Middle frontal gyrus (tissue), 1 donor: ENCODE data around the gene DTNB.
"Not testable (repeated sequence)": the region's sequence is repeated elsewhere in the genome, so short reads cannot be mapped to it uniquely, and the experiment has no call there.

Experiments
- DNase-seq: peaks from one replicate; pipeline ENCODE4 v3.0.0-alpha.2; 2015; ENCODE audit warnings: low spot score; ENCODE audit errors: extremely low spot score

DTNB gene

DNA sequence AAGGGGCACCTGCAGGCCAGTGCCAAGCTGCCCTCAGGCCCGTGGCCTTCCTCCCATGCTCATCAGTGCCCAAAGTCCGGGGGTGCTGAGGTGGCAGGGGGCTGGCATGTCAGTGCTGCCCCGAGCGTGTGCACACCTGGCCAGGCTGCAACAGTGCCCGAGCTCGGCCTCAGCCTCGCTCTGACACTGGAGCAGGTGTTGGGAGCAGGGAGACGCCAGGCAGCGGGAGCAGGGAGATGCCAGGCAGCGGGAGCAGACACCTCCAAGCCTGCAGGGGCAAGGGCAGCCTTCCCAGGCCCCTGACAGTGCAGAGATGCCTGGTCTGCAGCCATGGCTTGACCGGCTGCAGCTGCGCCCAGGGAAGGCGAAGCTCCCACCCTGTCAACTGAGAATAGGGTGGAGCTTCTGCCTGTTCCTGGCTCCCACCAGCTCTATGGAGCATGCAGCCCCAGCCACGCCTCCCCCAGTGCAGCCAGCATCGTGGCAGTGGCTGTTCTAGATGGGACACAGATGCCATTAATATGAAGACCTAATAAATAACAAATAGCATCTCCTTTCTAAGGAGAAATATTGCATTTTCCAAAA, 82.4 kb downstream of the DTNB start:
- no peak for DNase-seq

DNA sequence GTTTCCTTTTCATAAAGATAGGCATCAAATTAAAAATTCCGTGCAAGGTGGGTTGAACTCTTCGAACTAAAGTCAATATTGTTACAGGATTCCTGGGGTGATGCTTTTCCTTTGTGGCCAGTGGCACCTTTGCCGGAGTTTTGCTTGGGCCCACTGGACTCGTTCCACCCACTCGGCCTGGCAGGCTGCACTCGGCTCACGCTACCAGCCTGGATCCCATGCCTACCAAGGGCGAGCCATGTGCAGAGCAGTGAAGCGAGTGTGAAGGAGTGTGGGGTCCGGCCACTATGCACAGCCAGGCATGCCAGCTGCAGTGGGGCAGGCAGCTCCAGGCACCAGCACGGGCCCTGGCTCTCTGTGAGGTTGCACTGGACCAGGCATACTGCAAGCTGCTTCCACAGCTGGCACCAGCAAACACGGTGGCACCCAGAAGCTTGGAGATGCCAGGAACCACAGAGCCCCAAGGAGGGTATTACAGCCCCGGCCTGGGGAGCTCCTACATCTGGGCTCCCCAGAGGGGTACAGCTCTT, 83.6 kb downstream of the DTNB start:
- DNase-seq, result no peak

DNA sequence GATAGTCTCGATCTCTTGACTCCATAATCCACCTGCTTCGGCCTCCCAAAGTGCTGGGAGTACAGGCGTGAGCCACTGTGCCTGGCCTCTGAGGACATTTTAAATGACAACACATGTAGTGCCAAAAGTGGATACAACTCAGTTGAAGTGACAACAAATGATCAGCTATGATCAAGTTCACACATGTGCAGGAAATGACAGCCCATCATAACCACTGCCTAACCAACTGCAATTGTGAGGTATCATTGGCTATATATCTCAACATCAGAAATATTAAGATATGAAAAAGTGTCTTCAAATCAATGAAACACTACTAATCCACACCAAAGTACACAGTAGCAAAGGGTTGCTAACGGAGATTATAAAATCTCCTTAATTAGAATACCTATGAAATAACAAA, 84.8 kb downstream of the DTNB start:
- DNase-seq, result no peak

DNA sequence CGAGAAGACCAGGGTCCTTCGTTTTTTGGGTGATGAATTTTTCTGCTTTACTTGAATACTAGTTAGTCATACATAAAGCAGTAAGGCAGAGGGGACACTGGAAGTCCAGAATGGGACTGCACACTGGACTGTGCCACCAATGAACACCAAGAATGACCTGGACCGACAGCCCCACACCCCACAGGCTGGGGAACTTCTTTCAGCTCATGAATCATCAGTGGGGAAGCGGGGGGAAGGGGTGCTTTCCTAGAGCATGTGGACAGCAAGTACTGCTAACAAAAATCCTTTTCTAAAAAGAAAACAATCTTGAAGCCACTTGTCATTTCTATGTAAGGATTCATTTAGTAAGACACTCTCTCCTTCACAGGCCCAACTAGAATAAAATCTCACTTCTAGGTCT, 86.0 kb downstream of the DTNB start:
- no peak for DNase-seq

DNA sequence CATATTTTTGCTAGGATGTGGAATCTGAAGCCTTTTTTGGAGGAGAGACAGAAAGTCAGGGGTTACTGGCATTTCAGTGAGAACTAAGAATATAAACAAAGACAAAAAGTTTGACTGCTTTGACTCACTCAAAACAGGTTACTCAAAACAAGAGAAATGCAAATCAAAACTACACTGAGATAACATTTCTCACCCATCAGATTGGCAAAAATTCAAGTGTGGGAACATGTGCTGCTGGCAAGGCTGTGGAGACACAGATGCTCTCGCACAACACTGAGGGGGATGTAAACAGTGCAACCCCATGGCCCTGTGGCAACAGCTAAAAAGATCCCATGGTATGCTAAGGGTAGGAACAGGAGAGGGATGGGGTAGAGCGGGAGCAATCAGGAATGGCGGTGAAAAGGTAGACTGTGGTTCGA, 86.6 kb downstream of the DTNB start:
- DNase-seq, result peak; percentile 50

DNA sequence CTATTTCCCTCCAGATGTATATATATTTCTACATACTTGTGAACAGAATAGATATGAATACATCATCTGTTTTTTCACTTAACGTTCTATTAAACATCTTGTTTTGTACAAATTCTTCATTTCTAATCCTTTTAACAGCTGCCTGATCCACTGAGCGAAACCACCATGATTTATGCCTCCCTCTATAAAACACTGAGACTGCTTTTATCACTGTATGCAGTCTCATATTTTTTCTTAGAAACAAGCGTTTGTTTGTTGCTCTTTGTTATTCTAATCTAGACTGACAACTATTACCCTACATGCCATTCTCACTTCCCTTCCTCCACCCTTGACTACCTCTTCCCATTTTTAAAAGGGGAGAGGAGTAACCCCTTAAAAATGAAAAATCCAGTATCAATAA, 88.2 kb downstream of the DTNB start:
- no peak for DNase-seq

DNA sequence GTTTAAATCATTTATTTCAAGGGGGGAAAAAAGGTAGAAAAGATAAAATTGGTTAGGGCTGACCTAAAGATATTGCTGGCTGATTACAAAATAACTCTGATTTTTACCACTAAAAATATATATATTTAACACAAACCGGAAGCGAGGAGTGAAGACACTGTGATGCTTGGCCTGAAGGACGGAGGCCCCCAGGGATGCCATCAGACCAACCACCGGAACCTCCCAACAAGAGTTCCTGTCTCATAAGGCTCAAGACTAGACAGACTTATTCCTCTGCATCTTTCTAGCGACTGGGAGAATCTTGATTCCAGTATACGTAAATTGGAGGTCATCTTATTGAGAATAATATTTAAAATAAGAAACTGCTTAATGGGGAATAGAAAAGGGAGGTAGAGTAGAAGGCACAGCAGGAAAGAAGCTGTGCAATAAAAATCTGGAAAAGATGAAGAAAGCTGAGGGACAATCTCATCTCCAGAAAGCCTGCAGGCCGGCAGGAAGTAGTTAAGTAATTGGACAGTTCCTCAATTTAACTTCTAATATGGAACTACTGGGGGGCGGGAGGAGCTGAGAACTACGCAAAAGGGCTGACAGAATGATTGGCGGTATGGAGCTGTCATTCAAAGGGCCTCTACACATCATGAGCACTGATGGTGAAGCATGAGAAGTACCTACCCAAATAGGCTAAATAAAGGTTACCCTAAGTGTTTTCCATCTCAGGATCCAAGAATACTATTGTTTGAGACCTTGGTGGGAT, 91.1 kb downstream of the DTNB start:
- DNase-seq, result no peak

DNA sequence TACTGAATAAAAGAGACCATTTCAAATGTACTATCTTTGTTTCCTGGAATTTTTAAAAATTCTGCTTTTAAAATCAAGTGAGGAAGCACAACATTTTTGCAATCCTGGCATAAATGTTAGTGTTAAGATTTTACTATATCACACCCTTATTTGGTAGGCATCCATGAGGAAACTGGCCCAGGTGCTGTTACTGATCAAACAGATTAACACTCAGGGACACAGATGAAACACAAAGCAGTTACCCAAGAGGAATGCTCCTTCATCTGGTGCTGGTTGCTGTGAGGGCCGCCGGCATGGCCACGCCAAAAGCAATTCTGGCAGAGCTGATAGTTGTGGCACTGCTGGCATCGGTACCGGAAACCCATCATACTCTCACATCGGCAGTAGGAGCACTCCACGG, 96.8 kb downstream of the DTNB start:
- DNase-seq, result no peak

DNA sequence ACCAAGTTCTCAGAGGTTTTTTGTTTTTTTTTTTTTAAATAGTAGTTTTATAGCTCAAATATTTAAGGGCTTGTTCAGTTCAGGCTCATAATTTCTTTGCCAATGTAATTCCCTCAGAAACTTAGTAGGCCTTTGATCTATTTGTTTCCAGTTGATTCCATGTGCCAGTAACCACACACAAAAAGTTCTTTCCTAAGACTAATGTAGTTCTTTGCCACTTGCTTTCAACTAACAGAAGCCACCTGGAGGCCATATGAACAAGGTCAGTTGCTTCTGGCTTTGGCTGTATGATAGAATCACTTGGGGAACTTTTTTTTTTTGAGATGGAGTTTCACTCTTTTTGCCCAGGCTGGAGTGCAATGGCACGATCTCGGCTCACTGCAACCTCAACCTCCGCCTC, 100.7 kb downstream of the DTNB start:
- no peak for DNase-seq

DNA sequence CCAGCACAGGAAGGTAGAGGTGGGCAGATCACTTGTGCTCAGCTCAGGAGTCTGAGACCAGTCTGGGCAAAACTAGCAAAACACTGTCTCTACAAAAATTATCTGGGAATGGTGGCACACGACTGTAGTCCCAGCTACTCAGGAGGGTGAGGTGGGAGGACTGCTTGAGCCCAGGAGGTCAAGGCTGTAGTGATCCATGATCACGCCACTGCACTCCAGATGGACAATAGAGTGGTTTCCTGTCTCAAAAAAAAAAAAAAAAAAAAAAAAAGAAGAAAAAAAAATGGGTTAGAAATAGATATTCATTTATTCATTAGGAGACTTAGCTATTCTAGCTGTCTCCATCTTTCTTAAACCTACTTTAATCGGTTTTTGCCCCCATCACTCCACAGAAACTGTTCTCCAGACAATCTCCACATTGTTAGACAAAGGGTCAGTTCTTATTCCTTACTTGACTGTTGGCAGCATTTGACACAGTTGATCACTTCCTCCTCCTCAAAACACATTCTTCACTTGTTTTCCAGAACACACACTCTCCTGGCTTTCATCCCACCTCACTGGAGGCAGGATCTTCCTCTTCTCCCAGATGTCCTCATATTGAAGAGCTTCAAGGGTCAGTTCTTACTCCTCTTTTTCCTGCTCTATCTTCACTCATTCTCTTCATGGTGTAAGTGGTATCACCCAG, 103.1 kb downstream of the DTNB start:
- DNase-seq, result no peak

DNA sequence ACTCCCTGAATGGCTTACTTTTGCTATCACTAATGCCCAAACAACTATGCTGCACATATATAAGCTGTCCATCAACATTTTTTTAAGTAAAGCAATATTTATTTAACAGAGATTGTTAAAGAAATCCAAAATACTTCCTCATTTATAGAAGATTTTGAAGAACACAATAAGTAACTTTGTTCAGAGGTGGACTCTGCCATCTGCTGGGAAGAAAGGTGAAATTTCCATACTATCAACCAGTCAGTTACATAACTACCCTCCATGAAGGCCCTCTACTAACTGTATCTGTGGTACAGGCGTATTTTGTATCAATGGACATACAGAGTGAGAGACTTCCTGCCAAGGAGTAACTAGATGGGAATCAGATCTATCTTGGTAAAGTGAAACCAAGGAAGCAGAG, 106.0 kb downstream of the DTNB start:
- peak; percentile 18 for DNase-seq

DNA sequence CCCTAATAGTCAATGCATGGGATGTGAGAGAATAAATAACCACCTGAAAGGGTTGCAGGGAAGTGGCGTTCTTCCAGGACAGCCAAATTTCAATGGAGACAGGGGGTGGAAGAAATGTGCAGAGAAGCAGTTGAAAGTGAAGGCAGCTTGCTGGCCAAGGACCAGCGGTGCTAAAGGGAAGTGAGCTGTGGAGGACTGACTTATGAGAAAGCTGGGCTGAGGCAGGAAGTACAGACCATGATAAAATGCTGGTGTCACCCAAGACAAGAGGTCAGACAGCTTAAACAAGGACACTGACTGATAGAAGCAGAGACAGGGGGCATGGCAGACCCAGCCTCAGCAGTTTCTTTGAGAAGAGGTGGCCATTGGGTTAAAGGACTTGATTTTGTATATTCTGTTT, 106.7 kb downstream of the DTNB start:
- no peak for DNase-seq

DNA sequence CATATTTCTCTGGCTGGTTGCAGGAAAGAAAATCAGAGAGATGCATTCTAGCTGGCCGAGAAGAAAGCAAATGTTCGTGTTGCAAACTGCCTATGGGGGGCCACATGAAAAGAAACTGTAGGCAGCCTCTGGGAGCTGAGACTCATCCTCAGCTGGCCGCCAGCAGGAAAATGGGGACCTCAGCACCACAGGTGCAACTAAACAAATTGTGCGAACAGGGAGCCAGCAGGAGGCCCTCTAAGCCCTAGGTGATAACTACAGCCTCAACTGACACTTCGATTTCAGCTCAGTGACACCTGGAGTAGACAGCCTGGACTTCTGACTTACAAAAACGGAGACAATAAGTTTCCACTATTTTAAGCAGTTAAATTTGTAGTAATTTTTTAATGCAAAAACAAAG, 107.3 kb downstream of the DTNB start:
- DNase-seq, result no peak

DNA sequence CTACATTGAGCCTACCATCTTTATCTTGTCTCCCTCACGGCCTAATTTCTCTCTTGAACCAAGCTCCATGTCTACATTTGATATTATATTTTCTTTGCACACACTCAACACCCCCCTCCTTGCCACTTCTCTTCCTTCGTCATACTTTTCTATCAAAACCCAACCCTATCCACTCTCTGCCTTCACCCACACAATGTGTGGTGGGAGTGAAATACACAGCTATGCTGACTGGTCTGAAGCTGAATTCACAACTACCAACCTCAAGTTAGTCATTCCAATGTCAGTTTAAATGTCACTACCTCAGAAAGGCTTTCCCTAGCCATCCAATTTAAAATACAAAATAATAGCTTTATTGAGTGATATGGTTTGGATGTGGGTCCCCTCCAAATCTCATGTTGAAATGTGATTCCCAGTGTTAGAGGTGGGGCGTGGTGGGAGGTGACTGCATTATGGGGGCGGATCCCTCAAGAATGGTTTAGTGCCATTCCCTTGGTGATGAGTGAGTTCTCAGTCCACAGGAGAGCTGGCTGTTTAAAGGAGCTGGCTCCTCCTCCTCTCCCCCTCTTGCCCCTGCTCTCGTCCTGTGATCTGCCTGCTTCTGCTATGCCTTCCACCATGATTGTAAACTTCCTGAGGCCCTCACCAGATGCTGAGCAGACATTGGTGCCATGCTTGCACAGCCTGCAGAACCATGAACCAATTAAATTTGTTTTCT, 112.1 kb downstream of the DTNB start:
- no peak for DNase-seq

DNA sequence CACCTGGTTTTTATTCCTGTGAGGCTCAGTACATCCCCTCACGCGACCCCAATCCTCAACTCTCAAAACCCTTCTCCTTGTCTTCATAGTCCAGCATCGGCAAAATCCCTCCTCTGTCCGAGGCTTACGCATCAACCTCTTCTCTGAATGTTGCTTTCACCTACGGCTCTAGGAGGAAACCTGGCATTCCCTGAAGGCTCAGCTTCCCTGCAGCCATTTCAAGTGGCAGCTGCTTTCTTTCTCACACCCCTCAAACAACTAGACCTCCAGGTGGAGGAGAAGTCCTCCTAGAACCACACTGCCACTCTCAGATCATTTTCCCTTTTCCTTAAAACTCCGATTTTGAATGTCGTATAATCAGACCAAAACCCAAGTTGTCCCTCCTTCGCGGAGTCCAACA, 114.2 kb downstream of the DTNB start:
- DNase-seq, result no peak

DNA sequence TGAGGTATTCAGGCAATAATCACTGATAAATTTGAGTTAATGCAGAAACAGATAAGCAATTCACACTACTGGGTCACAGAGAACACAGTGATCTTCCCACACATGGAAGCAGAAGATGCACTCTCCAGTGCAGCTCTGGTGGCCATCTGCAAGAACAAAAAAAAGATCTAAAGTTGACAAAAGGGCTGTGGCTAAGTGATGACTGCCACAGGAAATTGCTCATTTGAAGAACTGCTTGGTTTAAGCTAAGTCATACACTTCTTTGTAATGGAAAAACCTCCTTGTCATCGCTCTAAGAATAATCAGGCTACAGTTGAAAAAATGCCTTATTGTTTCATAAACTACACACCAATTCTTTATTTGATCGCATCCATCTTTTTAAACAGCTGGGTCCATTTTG, 115.1 kb downstream of the DTNB start:
- DNase-seq, result no peak

DNA sequence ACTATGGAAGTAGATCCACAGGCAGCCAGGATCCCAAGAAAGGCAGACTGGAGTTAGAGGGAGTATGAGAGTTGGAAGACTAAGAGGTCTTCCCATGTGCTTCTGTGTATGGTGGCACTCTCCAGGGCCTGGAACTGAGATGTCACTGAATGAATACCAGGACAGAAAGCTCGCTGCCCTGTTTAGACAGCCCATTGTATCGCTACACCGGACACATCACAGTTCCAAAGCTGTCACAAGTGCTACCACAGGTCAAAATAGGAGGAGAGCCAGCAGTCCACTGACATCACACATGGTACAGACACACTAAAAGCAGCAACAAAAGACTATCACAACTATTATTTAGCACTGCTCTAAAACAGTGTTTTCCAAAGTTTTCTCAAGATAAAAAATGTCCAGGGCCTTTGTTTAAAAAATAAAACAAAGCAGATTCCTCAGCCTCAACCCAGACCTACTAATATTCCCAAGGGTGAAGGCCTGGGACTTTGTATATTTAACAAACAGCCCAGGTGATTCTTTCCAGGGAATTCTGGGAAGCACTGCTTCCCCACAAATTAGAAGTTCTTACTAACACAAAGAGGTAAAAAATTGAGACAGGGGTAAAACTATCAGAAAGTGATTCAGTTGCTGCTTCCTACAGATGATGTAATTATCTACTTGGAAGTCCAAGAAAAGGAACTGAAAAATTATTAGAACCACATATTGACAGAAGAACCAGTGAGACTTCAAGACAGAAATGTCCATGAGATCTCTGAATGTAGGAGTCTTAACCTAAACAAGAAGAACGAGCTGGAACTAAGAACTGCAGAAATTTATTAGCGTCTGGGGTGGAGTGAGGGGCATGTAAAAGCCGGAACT, 116.0 kb downstream of the DTNB start:
- no peak for DNase-seq

DNA sequence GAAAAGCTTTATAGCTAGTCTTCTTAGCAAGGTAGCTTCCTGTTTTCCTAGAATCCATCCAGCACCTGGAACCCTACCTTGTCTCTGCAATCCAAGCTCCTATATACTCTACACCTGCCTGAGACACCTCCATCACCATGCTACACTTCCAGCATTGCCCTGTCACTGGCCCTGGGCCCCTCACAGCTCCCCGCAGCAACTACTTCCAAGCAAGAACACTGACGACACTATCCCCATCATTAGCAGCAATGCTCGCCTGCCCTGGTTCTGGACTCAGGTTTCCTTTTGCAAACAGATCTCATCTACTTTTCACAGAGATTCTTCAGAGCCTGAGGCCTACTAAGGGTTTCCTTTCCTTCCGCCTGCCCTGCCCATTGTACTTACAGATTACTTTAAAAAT, 121.1 kb downstream of the DTNB start:
- no peak for DNase-seq

DNA sequence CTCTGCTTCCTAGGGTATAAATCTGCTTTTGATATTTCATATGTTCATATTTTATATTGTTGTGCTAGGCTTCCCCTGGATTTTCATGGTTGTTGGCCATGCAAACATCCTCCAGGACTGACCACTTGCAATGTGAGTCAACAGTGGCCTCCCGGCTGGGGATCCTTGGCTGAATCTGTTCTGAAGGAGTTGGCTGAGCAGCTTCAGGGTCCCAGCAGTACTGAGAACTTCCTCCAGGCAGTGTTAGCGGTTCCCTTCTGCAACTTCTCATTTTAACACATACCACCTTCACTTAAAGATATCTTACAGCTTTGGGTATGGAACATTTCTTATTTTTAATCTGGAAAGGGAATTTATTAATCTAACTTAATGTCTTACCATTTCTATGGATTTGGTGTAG, 122.1 kb downstream of the DTNB start:
- no peak for DNase-seq

DNA sequence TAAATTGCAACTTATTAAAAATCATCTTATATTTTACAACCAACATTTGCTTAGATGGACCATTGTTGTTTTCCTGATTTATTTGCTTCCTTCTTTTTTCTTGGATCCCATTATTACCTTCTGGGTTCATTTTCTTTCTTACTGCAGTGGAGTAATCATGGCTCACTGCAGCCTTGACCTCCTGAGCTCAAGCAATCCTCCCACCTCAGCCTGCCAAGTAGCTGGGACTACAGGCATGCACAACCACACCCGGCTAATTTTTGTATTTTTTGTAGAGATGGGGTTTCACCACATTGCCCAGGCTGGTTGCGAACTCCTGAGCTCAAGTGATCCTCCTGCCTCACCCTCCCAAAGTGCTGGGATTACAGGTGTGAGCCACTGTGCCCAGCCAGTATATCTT, 123.8 kb downstream of the DTNB start:
- not testable (repeated sequence) for DNase-seq

DNA sequence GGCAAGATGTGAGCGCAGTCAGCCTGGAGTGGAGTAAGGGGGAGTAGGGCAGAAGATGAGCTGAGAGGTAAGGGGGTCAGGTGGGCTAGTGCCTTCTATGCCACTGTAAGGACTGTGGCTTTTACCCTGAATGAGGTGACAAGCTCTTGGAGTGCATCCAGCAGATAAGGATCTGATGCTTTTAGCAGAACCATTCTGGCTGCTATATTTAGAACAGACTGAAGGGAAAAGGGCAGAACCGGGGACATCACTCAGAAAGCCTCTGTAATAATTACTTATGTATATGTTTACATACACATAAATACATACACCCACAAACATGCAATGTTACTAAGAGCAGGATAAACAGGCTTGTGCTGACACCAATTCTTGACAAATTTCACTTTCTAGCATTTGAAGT, 124.8 kb downstream of the DTNB start:
- no peak for DNase-seq
